ENCODE measurements around the gene LEFTY1. TPM values are rescaled to one million over a fixed set of nuclear protein-coding genes. Genes with fewer than 3 reads are reported as not detected.

The LEFTY1 gene
- total and polyA plus RNA-seq, 2 of the 4 experiments (the other 2 are of a cell fraction): not detected

GRCh38 chr1:225883616-225884265 lies 5.2 kb downstream of the LEFTY1 start:
- no peak overlapping the region for H3K4me2 ChIP-seq (ENCODE audit: low read depth, low read length)
- no peak overlapping the region for H3K18ac ChIP-seq (ENCODE audit: low read depth, low read length)
- intact Hi-C loops (cut with micrococcal nuclease): no loop called here
- no peak overlapping the region for H2BK120ac ChIP-seq (ENCODE audit: low read depth, low read length)
- peaks cover 12% of the 10 kb centered on the region; the same call in 1 of the 2 replicates for H3K4me1 ChIP-seq (ENCODE audit: control insufficient read depth, insufficient read depth, low read length)
- H4K8ac ChIP-seq (ENCODE audit: low read depth in 2 of 2, low read length in 2 of 2): no peak overlapping the region; a peak in 2 of 4 replicates
- no peaks in the 10 kb centered on the region for H3K9me3 ChIP-seq (ENCODE audit: control insufficient read depth, insufficient read depth, low read length)
- no peaks in the 10 kb centered on the region for H3K27me3 ChIP-seq (ENCODE audit: control insufficient read depth, insufficient read depth, low read length)
- H3K36me3 ChIP-seq (ENCODE audit: control insufficient read depth, insufficient read depth, low read length): no peaks in the 10 kb centered on the region; the same call in 1 of the 2 replicates
- no peak overlapping the region for H2AFZ ChIP-seq (replicated peaks; ENCODE audit: low read length, poor library complexity)
- H3K23ac ChIP-seq (ENCODE audit: low read depth, low read length): no peak overlapping the region
- no peak overlapping the region for H3K14ac ChIP-seq (replicated peaks; ENCODE audit: low read depth, low read length)
- no peak overlapping the region for H2BK20ac ChIP-seq (ENCODE audit: low read depth, low read length)
- WGBS, 2 experiments (ENCODE audit: extremely low coverage in 2 of 2, insufficient read length in 1 of 2): 95% methylated on average over 3 of the region's 11 CpGs; no CpG with 5 or more reads in 1 of the 2 experiments
- no peak overlapping the region for H3K4ac ChIP-seq (ENCODE audit: low read depth, low read length)
- no peak overlapping the region for H3K56ac ChIP-seq (ENCODE audit: extremely low read depth, insufficient read depth, low read length)
- ChIA-PET POLR2A (ENCODE audit: unreplicated experiment) (no interaction called here), CTCF (no interaction called here)
- no peak overlapping the region for H2AK9ac ChIP-seq (replicated peaks; ENCODE audit: low read depth, low read length, poor library complexity)
- H3K27ac ChIP-seq (ENCODE audit: insufficient read depth, low read length): no peak overlapping the region
- TF ChIP-seq MAFK (IDR thresholded peaks at IDR 0.05; ENCODE audit: low read depth, low read length) (no peak), POLR2A (IDR thresholded peaks at IDR 0.05; ENCODE audit: low read depth, low read length) (no peak), BHLHE40 (IDR thresholded peaks at IDR 0.05; ENCODE audit: low read depth, low read length) (no peak)
- H3K9ac ChIP-seq (ENCODE audit: low read depth, low read length): no peak overlapping the region
- H4K5ac ChIP-seq (ENCODE audit: low read depth, low read length): no peak overlapping the region
- H2AK5ac ChIP-seq (ENCODE audit: low read depth, low read length): peak overlapping the region; percentile 3; the same call in 1 of the 2 replicates
- H4K91ac ChIP-seq (ENCODE audit: insufficient read depth, low read depth, low read length): no peak overlapping the region
- H4K20me1 ChIP-seq (ENCODE audit: insufficient read depth, low read length): peaks cover 20% of the 10 kb centered on the region
- peaks cover 9% of the 10 kb centered on the region for H3K9me1 ChIP-seq (ENCODE audit: insufficient read depth, low read length)
- H2BK5ac ChIP-seq (ENCODE audit: low read depth, low read length, poor library complexity, severe bottlenecking): no peak overlapping the region
- BruUV-seq (replicated peaks): no TSS peak
- no peak for DNase-seq
- in situ Hi-C loops (cut with MboI; ENCODE audit: low sequenced_read_pairs): no loop called here
- no peak for ATAC-seq (ENCODE audit: low read depth)
- H3K4me3 ChIP-seq (ENCODE audit: insufficient read depth, low read depth, low read length): no peak overlapping the region
- no peak overlapping the region for H2BK15ac ChIP-seq (ENCODE audit: low read depth, low read length)
- H3K79me1 ChIP-seq (ENCODE audit: low read depth in 1 of 2, low read length in 2 of 2): peaks cover 16 to 41% of the 10 kb centered on the region in 2 experiments
- dilution Hi-C loops (cut with HindIII; ENCODE audit: low sequenced_read_pairs, unreplicated experiment): no loop called here
